Stimulated activated naive CD8-positive, alpha-beta T cell treated with anti-CD3 and anti-CD28 coated beads, Interleukin-15, Interleukin-2, amounts not matched to agents 100 U/mL and 50 U/mL, for 24 hours (primary cell): Measurements from ENCODE around the gene TUG1.

Experiments
- ATAC-seq: fragments of 150-1000 bp; cut with Tn5 transposase; one replicate; pipeline ENCODE4 v1.10.0; 2021
- DNase-seq: peaks from one replicate; pipeline ENCODE4 v3.0.0; 2021

The TUG1 gene

GRCh38 chr22:30947816-30948454 is 21.1 kb upstream of the TUG1 start:
- ATAC-seq, result no peak
- DNase-seq, result no peak

GRCh38 chr22:30948930-30949342 is 20.1 kb upstream of the TUG1 start:
- no peak for DNase-seq

GRCh38 chr22:30949934-30950660 is 19.0 kb upstream of the TUG1 start:
- ATAC-seq (no peak), DNase-seq (no peak)

More at GRCh38 chr22:30948930-30949342, 20.1 kb upstream of the TUG1 start:
- no peak for ATAC-seq

GRCh38 chr22:30953206-30953605 is 15.9 kb upstream of the TUG1 start:
- no peak for ATAC-seq
- no peak for DNase-seq

GRCh38 chr22:30955153-30955552 is 13.9 kb upstream of the TUG1 start:
- no peak for DNase-seq
- ATAC-seq, result no peak

- DNase-seq (no peak), ATAC-seq (no peak)
These were observed 4.2 kb upstream of the TUG1 start for GRCh38 chr22:30964858-30965257.

GRCh38 chr22:30968015-30968923 is 796 bp upstream of the TUG1 start, which contains the start of gene MORC2:
TSS of gene MORC2 (minus strand) at chr22:30968774. CDS start at chr22:30967889, 885 bp downstream.
- DNase-seq (no peak), ATAC-seq (peak; percentile 2)

- DNase-seq (peak; percentile 45), ATAC-seq (peak; percentile 21)
These were observed 679 bp downstream of the TUG1 start for GRCh38 chr22:30969532-30970355.

- DNase-seq (no peak), ATAC-seq (no peak)
These were observed 1.3 kb downstream of the TUG1 start for GRCh38 chr22:30970356-30970746.

GRCh38 chr22:30978304-30978962 is 9.4 kb downstream of the TUG1 start:
- ATAC-seq (no peak), DNase-seq (no peak)

GRCh38 chr22:30979932-30980331 is 10.9 kb downstream of the TUG1 start:
- DNase-seq, result no peak
- peak; percentile 49 for ATAC-seq

GRCh38 chr22:30982512-30982911 is 13.4 kb downstream of the TUG1 start:
- no peak for DNase-seq
- ATAC-seq, result no peak

- ATAC-seq, result no peak
- no peak for DNase-seq
These were observed 15.3 kb downstream of the TUG1 start for GRCh38 chr22:30984317-30984716.

GRCh38 chr22:30985561-30986208 is 16.6 kb downstream of the TUG1 start:
- ATAC-seq (no peak), DNase-seq (no peak)

- ATAC-seq (no peak), DNase-seq (no peak)
These were observed 20.4 kb downstream of the TUG1 start for GRCh38 chr22:30989474-30989873.

- DNase-seq (no peak), ATAC-seq (no peak)
These were observed 21.6 kb downstream of the TUG1 start for GRCh38 chr22:30990690-30991089.

- ATAC-seq (no peak), DNase-seq (no peak)
These were observed 23.5 kb downstream of the TUG1 start for GRCh38 chr22:30992565-30992964.

GRCh38 chr22:30994960-30995359 is 25.9 kb downstream of the TUG1 start:
- ATAC-seq (no peak), DNase-seq (no peak)

- ATAC-seq (no peak), DNase-seq (no peak)
These were observed 27.4 kb downstream of the TUG1 start for GRCh38 chr22:30996462-30996861.

GRCh38 chr22:30998329-30998728 is 29.3 kb downstream of the TUG1 start:
- DNase-seq (no peak), ATAC-seq (no peak)
